ENCODE data around the gene SSH2.

The SSH2 gene

DNA sequence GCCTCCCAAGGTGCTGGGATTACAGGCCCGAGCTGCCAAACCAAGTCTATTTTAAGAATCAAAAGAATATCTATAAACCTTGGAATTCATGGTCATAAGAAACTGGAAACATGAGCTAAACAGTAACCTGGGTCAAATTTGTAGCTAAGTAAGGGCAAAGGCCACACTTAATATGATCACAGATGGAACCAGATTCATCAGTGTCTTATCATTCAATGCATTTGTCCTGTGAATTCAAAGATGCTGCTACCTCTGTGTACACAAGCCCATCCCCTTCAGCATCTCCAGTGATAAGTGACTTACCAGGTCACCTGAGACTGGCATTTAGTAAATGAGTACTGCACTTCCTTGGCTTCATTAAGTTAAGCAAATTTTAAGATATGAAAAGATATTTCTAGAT is 108.1 kb downstream of the SSH2 start:
- no peak for TF ChIP-seq CTCF (conservative IDR thresholded peaks at IDR 0.05; ENCODE audit: low read depth, low read length)
- DNase-seq (ENCODE audit: low read depth), result no peak
- H3K4me3 ChIP-seq (ENCODE audit: low read depth, low read length), result no peak overlapping the region

DNA sequence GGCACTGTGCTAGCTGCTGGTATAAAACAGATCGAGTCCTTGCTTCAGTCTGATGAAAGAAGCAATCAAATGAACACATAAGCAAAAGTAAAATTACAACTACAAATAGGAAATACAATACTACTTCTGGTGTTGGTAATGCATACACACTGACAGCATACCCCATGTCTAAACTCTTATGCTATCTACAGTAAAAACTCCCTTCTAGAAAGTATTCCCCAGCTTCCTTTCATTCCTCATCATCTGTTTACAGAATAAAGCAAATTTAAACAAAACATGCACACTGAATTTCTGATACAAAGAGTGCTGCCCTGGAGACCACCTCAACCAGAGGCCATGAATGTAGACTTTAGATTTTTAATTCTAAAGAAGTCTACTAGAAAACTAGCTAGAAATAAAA is 109.6 kb downstream of the SSH2 start:
- no peak for TF ChIP-seq CTCF (conservative IDR thresholded peaks at IDR 0.05; ENCODE audit: low read depth, low read length)
- DNase-seq (ENCODE audit: low read depth), result no peak
- no peak overlapping the region for H3K4me3 ChIP-seq (ENCODE audit: low read depth, low read length)

- peak; percentile 82 for DNase-seq (ENCODE audit: low read depth)
- TF ChIP-seq CTCF (conservative IDR thresholded peaks at IDR 0.05; ENCODE audit: low read depth, low read length), result peak; percentile 81
- H3K4me3 ChIP-seq (ENCODE audit: low read depth, low read length), result no peak overlapping the region
These were observed 122.3 kb downstream of the SSH2 start for GRCh38 chr17:29807520-29808361.

- DNase-seq (ENCODE audit: low read depth), result no peak
- H3K4me3 ChIP-seq (ENCODE audit: low read depth, low read length), result no peak overlapping the region
- TF ChIP-seq CTCF (conservative IDR thresholded peaks at IDR 0.05; ENCODE audit: low read depth, low read length), result no peak
These were observed 127.8 kb downstream of the SSH2 start for GRCh38 chr17:29802246-29802645.

GRCh38 chr17:29800457-29800856 is 129.6 kb downstream of the SSH2 start:
- no peak for TF ChIP-seq CTCF (conservative IDR thresholded peaks at IDR 0.05; ENCODE audit: low read depth, low read length)
- H3K4me3 ChIP-seq (ENCODE audit: low read depth, low read length), result no peak overlapping the region
- DNase-seq (ENCODE audit: low read depth), result no peak

- no peak overlapping the region for H3K4me3 ChIP-seq (ENCODE audit: low read depth, low read length)
- DNase-seq (ENCODE audit: low read depth), result no peak
These were observed 133.4 kb downstream of the SSH2 start for GRCh38 chr17:29796652-29797051.

More at GRCh38 chr17:29796652-29797051, 133.4 kb downstream of the SSH2 start:
- no peak for TF ChIP-seq CTCF (conservative IDR thresholded peaks at IDR 0.05; ENCODE audit: low read depth, low read length)

Data from choroid plexus epithelial cell (primary cell).